Peyer's patch (tissue), 4 donors: ENCODE results near the gene TMEM270. TPM values are rescaled to one million over a fixed set of nuclear protein-coding genes. Genes with fewer than 3 reads are reported as not detected.
A peak's percentile ranks its signal among the peaks of the same experiment; 100 is the strongest.

Source experiments
- DNase-seq, 3 donors: peaks; one replicate each; pipeline ENCODE4 v3.0.0-alpha.2; 2017 to 2019
- H3K27ac ChIP-seq, 4 donors: fragments of 200-600 bp; sonication (generic); one replicate each; pipeline ENCODE4 v1.5.1; 2016 to 2019
- H3K27me3 ChIP-seq, 2 donors: fragments of 200-600 bp; sonication (generic); one replicate each; pipeline ENCODE4 v1.5.1; 2019
- H3K36me3 ChIP-seq, 3 donors: fragments of 200-600 bp; sonication (generic); one replicate each; pipeline ENCODE4 v1.5.1; 2016 to 2019
- H3K4me1 ChIP-seq, 4 donors: fragments of 200-600 bp; sonication (generic); one replicate each; pipeline ENCODE4 v1.5.1; 2016 to 2019
- H3K4me3 ChIP-seq, 4 donors: fragments of 200-600 bp; sonication (generic); 1 replicate in 3 of 4; 2 replicates in 1 of 4; pipeline ENCODE4 v1.5.1; 2016 to 2019; ENCODE audit warnings: mild to moderate bottlenecking in 1 of 4
- H3K9me3 ChIP-seq, 4 donors: fragments of 200-600 bp; sonication (generic); one replicate each; pipeline ENCODE4 v1.5.1; 2016 to 2019; ENCODE audit warnings: mild to moderate bottlenecking in 1 of 4
- CTCF ChIP-seq, 6 experiments: fragments of 450-650 bp in 4 of 6; fragments of 200-600 bp in 2 of 6; sonication (generic) in 1 of 6; IDR thresholded peaks; one replicate each; pipeline ENCODE4 v1.5.1; 2017 to 2019; ENCODE audit warnings: antibody characterized with exemption in 6 of 6, mild to moderate bottlenecking in 3 of 6, moderate library complexity in 1 of 6
- POLR2A ChIP-seq, 2 donors: fragments of 450-650 bp; IDR thresholded peaks; one replicate each; pipeline ENCODE4 v1.5.1; 2017; ENCODE audit warnings: antibody characterized with exemption in 2 of 2, mild to moderate bottlenecking in 2 of 2, moderate library complexity in 2 of 2
- total RNA-seq, 4 donors: library from RNA; depleted of rRNA; stranded (reverse); fragments of >200 nt; gene quantifications; one replicate each; pipeline ENCODE4 v1.1.0, GENCODE V29; 2016

Gene TMEM270
- total RNA-seq, 4 donors from 2014 or later, result not detected

GRCh38 chr7:73865738-73866445, 4.9 kb downstream of the TMEM270 start:
- Histone ChIP-seq H3K36me3 (no peaks in the 10 kb centered on the region), H3K4me1 (peaks cover 0 to 21% (median 1%) of the 10 kb centered on the region in 4 donors), H3K9me3 (no peaks in the 10 kb centered on the region), H3K27ac (no peak overlapping the region), H3K4me3 (no peak overlapping the region), H3K27me3 (no peaks in the 10 kb centered on the region)
- DNase-seq, result no peak
- TF ChIP-seq CTCF (IDR thresholded peaks at IDR 0.05), result peak in 4 of 6 experiments; percentile 44 to 57 (median 55)
- no peak for TF ChIP-seq POLR2A (IDR thresholded peaks at IDR 0.05)

DNA sequence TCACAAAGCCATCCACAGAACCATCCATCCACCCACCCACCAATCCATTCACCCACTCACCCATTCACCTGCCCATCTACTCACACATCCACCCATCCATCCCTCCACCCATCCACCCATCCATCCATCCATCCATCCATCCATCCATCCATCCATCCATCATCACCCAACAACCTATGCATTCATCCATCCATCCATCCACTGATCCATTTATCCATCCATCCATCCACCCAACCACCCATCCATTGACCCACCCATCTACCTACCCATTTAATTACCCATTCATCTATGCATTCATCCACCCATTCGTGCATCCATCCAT, 5.4 kb downstream of the TMEM270 start:
- Histone ChIP-seq H3K4me1 (peaks cover 0 to 26% (median 1%) of the 10 kb centered on the region in 4 donors), H3K9me3 (no peaks in the 10 kb centered on the region), H3K27ac (no peak overlapping the region), H3K4me3 (no peak overlapping the region), H3K36me3 (no peaks in the 10 kb centered on the region), H3K27me3 (no peaks in the 10 kb centered on the region)
- DNase-seq, result no peak
- no peak for TF ChIP-seq CTCF (IDR thresholded peaks at IDR 0.05)
- no peak for TF ChIP-seq POLR2A (IDR thresholded peaks at IDR 0.05)

GRCh38 chr7:73869011-73869798, 8.2 kb downstream of the TMEM270 start:
- H3K9me3 ChIP-seq, result no peaks in the 10 kb centered on the region
- H3K27ac ChIP-seq, result no peak overlapping the region
- H3K27me3 ChIP-seq, result no peaks in the 10 kb centered on the region
- H3K4me3 ChIP-seq, result no peak overlapping the region
- no peak for DNase-seq
- H3K36me3 ChIP-seq, result no peaks in the 10 kb centered on the region
- peaks cover 0 to 36% (median 1%) of the 10 kb centered on the region in 4 donors for H3K4me1 ChIP-seq
- no peak for TF ChIP-seq CTCF (IDR thresholded peaks at IDR 0.05)
- TF ChIP-seq POLR2A (IDR thresholded peaks at IDR 0.05), result no peak

- H3K27me3 ChIP-seq, result no peaks in the 10 kb centered on the region
- H3K36me3 ChIP-seq, result no peaks in the 10 kb centered on the region
- H3K4me3 ChIP-seq, result no peak overlapping the region
- no peak overlapping the region for H3K27ac ChIP-seq
- DNase-seq, result peak in 2 of 3 donors; percentile 65 to 68
- peaks cover 0 to 36% (median 1%) of the 10 kb centered on the region in 4 donors for H3K4me1 ChIP-seq
- H3K9me3 ChIP-seq, result no peaks in the 10 kb centered on the region
- TF ChIP-seq CTCF (IDR thresholded peaks at IDR 0.05) (no peak), POLR2A (IDR thresholded peaks at IDR 0.05) (no peak)
Observed at GRCh38 chr7:73870041-73870492, 9.1 kb downstream of the TMEM270 start.

DNA sequence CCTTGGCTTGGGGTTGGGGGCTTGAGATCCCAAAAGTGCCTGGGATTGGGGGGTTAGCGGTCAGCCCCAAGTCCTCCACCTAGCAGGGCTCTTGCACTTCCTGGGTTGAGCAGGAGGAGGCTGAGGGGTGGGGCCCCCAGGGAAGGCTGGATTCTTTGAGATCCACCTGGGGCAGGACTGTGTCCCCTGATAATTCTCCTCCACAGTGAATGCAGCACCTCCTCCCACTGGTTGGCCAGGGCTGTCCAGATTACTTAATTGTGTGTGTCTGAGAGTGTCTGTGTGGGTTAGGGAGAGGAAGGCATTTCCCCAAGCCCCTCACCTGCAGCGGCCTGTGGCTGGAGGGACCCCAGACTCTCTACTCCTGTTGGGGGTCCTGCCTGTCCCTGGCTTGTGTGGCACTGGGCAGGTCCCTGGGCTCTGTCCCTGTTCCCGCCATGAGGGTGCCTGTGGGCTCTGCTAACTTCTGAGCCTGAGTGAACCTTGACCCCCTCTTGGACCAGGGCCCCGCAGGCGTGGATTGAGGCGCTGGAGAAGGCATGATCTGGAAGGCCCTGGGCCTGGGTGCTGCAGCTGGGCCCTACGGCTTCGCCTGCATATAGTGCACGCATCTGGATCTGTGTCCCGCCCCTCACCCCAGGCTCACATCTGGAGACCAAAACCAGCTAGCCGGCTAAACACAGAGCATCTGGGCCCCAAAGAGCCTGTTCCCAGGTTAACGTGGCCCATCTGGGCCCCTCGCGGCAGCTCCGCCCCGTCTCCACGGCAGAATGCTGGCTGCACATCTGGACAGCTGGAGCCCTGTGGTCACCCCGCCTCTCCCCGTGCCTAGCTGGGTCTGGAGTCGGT, 10.4 kb downstream of the TMEM270 start:
- TF ChIP-seq CTCF (IDR thresholded peaks at IDR 0.05) (no peak), POLR2A (IDR thresholded peaks at IDR 0.05) (no peak)
- no peaks in the 10 kb centered on the region for H3K27me3 ChIP-seq
- DNase-seq, result peak in 1 of 3 donors; percentile 61
- H3K36me3 ChIP-seq, result no peaks in the 10 kb centered on the region
- H3K9me3 ChIP-seq, result no peaks in the 10 kb centered on the region
- H3K4me3 ChIP-seq, result no peak overlapping the region
- H3K4me1 ChIP-seq, result peaks cover 0 to 36% (median 1%) of the 10 kb centered on the region in 4 donors
- peak overlapping the region in 1 of 4 donors; percentile 29 for H3K27ac ChIP-seq
